GM12864 (cell line): Measurements from ENCODE around the gene PLEKHS1.
"Not testable (repeated sequence)": the region's sequence is repeated elsewhere in the genome, so short reads cannot be mapped to it uniquely, and the experiment has no call there.

Experiments used
- DNase-seq: peaks from one replicate; pipeline ENCODE4 v3.0.0-alpha.2; 2011; ENCODE audit warnings: low read depth
- H3K4me3 ChIP-seq: 2 replicates; pipeline ENCODE4 v1.5.1; 2011; ENCODE audit warnings: mild to moderate bottlenecking, low read depth, low read length, control low read depth
- TF ChIP-seq, protein P1 (sequence below): IDR thresholded peaks from 2 replicates; pipeline ENCODE4 v1.5.1; 2011; ENCODE audit warnings: low read depth, mild to moderate bottlenecking, moderate library complexity, low read length, control low read depth, inconsistent platforms; ENCODE audit errors: missing control alignments

Gene PLEKHS1

GRCh38 chr10:113819989-113820388 is 68.5 kb downstream of the PLEKHS1 start:
- H3K4me3 ChIP-seq, result no peak overlapping the region
- DNase-seq, result no peak
- TF ChIP-seq, protein P1, sequence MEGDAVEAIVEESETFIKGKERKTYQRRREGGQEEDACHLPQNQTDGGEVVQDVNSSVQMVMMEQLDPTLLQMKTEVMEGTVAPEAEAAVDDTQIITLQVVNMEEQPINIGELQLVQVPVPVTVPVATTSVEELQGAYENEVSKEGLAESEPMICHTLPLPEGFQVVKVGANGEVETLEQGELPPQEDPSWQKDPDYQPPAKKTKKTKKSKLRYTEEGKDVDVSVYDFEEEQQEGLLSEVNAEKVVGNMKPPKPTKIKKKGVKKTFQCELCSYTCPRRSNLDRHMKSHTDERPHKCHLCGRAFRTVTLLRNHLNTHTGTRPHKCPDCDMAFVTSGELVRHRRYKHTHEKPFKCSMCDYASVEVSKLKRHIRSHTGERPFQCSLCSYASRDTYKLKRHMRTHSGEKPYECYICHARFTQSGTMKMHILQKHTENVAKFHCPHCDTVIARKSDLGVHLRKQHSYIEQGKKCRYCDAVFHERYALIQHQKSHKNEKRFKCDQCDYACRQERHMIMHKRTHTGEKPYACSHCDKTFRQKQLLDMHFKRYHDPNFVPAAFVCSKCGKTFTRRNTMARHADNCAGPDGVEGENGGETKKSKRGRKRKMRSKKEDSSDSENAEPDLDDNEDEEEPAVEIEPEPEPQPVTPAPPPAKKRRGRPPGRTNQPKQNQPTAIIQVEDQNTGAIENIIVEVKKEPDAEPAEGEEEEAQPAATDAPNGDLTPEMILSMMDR, result no peak

DNA sequence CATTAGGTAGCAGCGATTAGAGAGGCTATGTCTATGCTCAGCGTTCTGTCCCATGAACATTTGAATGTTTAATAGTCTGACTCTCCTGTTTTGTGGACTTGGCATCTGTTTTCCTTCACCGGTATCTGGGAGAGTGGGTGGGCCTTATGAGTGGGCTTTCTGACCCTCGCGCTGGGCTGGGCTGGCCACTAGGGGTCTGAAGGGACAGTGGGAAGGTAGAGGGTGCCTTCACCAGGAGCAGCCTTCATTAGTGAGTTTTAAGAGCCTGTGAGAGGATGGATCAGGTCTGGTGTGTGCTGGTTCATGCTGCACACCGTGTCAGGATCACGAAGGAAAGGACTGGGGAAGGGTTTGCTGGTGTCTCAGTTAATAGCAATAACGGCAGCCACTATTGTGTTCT is 69.0 kb downstream of the PLEKHS1 start:
- no peak for DNase-seq
- TF ChIP-seq, protein P1, result peak; percentile 36
- no peak overlapping the region for H3K4me3 ChIP-seq

- not testable (repeated sequence) for DNase-seq, H3K4me3 ChIP-seq
Measured at GRCh38 chr10:113821306-113821705, 69.8 kb downstream of the PLEKHS1 start.

- H3K4me3 ChIP-seq, result no peak overlapping the region
- TF ChIP-seq, protein P1, result no peak
- DNase-seq, result no peak
Measured at GRCh38 chr10:113822174-113822573, 70.7 kb downstream of the PLEKHS1 start.

- TF ChIP-seq, protein P1, result no peak
- DNase-seq, result no peak
- no peak overlapping the region for H3K4me3 ChIP-seq
Measured at GRCh38 chr10:113823389-113823788, 71.9 kb downstream of the PLEKHS1 start.

DNA sequence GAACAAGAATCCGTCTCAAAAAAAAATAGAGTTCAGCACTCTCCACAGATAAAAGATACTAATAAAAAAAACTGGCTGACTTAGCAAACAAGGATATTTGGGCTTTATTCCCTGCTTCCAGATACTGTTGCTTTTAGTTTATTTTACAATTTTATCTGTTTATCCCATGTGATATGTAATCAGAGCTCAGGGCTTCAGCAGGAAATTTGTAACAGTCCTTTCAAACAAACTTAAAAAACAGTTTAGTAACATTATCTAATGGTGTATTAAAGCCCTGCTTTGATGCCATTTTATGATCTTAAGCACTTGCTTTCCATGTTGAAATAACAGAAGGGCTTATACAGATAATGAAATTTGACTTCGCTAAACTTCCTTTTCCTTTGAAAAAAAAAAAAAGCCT is 74.3 kb downstream of the PLEKHS1 start:
- H3K4me3 ChIP-seq, result no peak overlapping the region
- TF ChIP-seq, protein P1, result no peak
- no peak for DNase-seq

DNA sequence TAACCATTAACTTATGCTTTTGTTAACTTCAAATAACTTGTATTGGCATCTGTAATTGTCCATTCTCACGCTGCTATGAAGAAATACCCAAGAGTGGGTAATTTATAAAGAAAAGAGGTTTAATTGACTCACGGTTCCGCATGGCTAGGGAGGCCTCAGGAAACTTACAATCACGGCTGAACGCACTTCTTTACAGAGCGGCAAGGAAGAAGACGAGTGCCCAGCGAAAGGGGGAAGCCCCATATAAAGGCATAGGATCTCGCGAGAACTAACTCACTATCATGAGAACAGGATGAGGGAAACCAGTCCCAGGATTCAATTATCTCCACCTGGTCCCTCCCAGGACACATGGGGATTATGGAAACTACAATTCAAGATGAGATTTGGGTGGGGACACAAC is 77.1 kb downstream of the PLEKHS1 start:
- DNase-seq, H3K4me3 ChIP-seq: not testable (repeated sequence)
